SIG-M5 treated with dmso at 0.1 percent for 504 hours (cell line): Measurements from ENCODE around the gene CELF1.

ENCODE experiments used
- DNase-seq: peaks from one replicate; lab custom pipeline; 2025; ENCODE audit not compliant: unreplicated experiment; lab: John Stamatoyannopoulos, UW

CELF1 gene

GRCh38 chr11:47451436-47451835, 101.5 kb downstream of the CELF1 start:
- no peak for DNase-seq

- no peak for DNase-seq
Observed at GRCh38 chr11:47449541-47449940, 103.4 kb downstream of the CELF1 start.

- DNase-seq, result no peak
Observed at GRCh38 chr11:47448566-47449427, 104.1 kb downstream of the CELF1 start, which contains the start of gene RAPSN. Gene RAPSN (minus strand): TSS chr11:47449136. CDS start chr11:47448964, 172 bp downstream.

- no peak for DNase-seq
Observed at GRCh38 chr11:47447906-47448305, 105.0 kb downstream of the CELF1 start.

- DNase-seq, result no peak
Observed at GRCh38 chr11:47446833-47447232, 106.1 kb downstream of the CELF1 start.

GRCh38 chr11:47445840-47446239, 107.1 kb downstream of the CELF1 start:
- no peak for DNase-seq

- no peak for DNase-seq
Observed at GRCh38 chr11:47443817-47444216, 109.1 kb downstream of the CELF1 start.

- DNase-seq, result peak; percentile 25
Observed at GRCh38 chr11:47443028-47443700, 109.8 kb downstream of the CELF1 start.

- no peak for DNase-seq
Observed at GRCh38 chr11:47442514-47442913, 110.4 kb downstream of the CELF1 start.

GRCh38 chr11:47441421-47441820, 111.5 kb downstream of the CELF1 start:
- DNase-seq, result no peak

- DNase-seq, result no peak
Observed at GRCh38 chr11:47440054-47440476, 112.9 kb downstream of the CELF1 start.

GRCh38 chr11:47438721-47439120, 114.2 kb downstream of the CELF1 start:
- no peak for DNase-seq

- no peak for DNase-seq
Observed at GRCh38 chr11:47437746-47438418, 115.0 kb downstream of the CELF1 start.

- no peak for DNase-seq
Observed at GRCh38 chr11:47437218-47437745, 115.7 kb downstream of the CELF1 start.

GRCh38 chr11:47436726-47437125, 116.2 kb downstream of the CELF1 start:
- DNase-seq, result no peak

- no peak for DNase-seq
Observed at GRCh38 chr11:47435687-47436086, 117.2 kb downstream of the CELF1 start.

- no peak for DNase-seq
Observed at GRCh38 chr11:47434011-47434786, 118.7 kb downstream of the CELF1 start.

- DNase-seq, result no peak
Observed at GRCh38 chr11:47433157-47433556, 119.8 kb downstream of the CELF1 start.

GRCh38 chr11:47431356-47432083, 121.4 kb downstream of the CELF1 start:
- no peak for DNase-seq

GRCh38 chr11:47430524-47430923, 122.4 kb downstream of the CELF1 start:
- DNase-seq, result no peak
